Cardiac atrium fibroblast (primary cell): ENCODE measurements around the gene ZNF474. TPM values are rescaled to one million over a fixed set of nuclear protein-coding genes. Genes with fewer than 3 reads are reported as not detected.

Experiments used
- total RNA-seq: library from RNA; depleted of rRNA; stranded (reverse); fragments of >200 nt; gene quantifications from 2 replicates; pipeline ENCODE4 v1.2.3, GENCODE V29; 2015

The ZNF474 gene
- total RNA-seq: not detected in 2 replicates

GRCh38 chr5:122129306-122129705, at the start of gene ZNF474:
ZNF474 (plus strand) TSS chr5:122129546; CDS start chr5:122151991, 22,445 bp downstream.

Other genes starting within 250 kb of the ZNF474 start
- 7.2 and 9.6 TPM in 2 replicates for gene SRFBP1, start 167.6 kb upstream of the ZNF474 start, total RNA-seq
- 226 and 304 TPM in 2 replicates for gene LOX, start 51.3 kb upstream of the ZNF474 start, total RNA-seq
- 0.65 TPM in 1 of 2 replicates, not detected in the other for gene SNCAIP, start 182.7 kb downstream of the ZNF474 start, total RNA-seq